GM12878 (cell line): ENCODE data around the gene COX6B1. TPM values are rescaled to one million over a fixed set of nuclear protein-coding genes. Genes with fewer than 3 reads are reported as not detected.

Experiments used
- E2F8 ChIP-seq: fragments of 450-650 bp; IDR thresholded peaks from 2 replicates; pipeline ENCODE4 v1.6.1; 2018; ENCODE audit warnings: mild to moderate bottlenecking, low read depth, moderate library complexity; ENCODE audit not compliant: partially characterized antibody
- RAD21 ChIP-seq: IDR thresholded peaks from 2 replicates; pipeline ENCODE4 v1.6.1; 2011; ENCODE audit warnings: mild to moderate bottlenecking, low read depth, low read length, moderate library complexity; ENCODE audit not compliant: insufficient read depth
- polyA plus RNA-seq, 11 experiments: library from polyadenylated mRNA; depleted of rRNA in 4 of 11; unstranded in 6 of 11; stranded (reverse) in 5 of 11; fragments of >200 nt; fragmentation: Nextera tagmentation in 4 of 11; fragmentation: Illumina TruSeq in 1 of 11; extraction: Ambion mirVana in 4 of 11; extraction: Trizol in 1 of 11; gene quantifications; 1 replicate in 1 of 11; 2 replicates in 10 of 11; pipeline versions ENCODE4 v1.2.1 to v1.2.3, GENCODE V29; 2011 to 2016; ENCODE audit warnings: inconsistent platforms in 2 of 11, missing spikeins in 2 of 11, low read depth in 1 of 11
- total RNA-seq, 4 experiments: library from RNA; depleted of rRNA in 3 of 4; stranded (reverse); fragments of >200 nt in 3 of 4; fragmentation: Illumina TruSeq in 1 of 4; extraction: Trizol in 1 of 4; gene quantifications; 2 replicates each; pipeline versions ENCODE4 v1.2.1 to v1.2.3, GENCODE V29; 2013 to 2021
- TF ChIP-seq, protein P1 (sequence below): fragments of 450-650 bp; IDR thresholded peaks from 2 replicates; pipeline ENCODE4 v1.6.1; 2017; ENCODE audit warnings: antibody characterized with exemption, mild to moderate bottlenecking, moderate library complexity
- TF ChIP-seq, protein P2 (sequence below): IDR thresholded peaks from 2 replicates; pipeline ENCODE4 v1.6.1; 2011; ENCODE audit warnings: borderline replicate concordance, low read depth, mild to moderate bottlenecking, moderate library complexity, mixed read lengths, low read length; ENCODE audit not compliant: insufficient read depth; ENCODE audit errors: extremely low read length
- TF ChIP-seq, protein P3 (sequence below): IDR thresholded peaks from 2 replicates; pipeline ENCODE4 v1.6.1; 2011; ENCODE audit warnings: low read depth, low read length, improper control_type of control experiment, borderline replicate concordance

Gene COX6B1
- total and polyA plus RNA-seq, 10 of the 15 experiments (the other 5 are each of a cell fraction or from before 2014, with no cell fraction given): 500 to 1,700 (median 862) TPM

- TF ChIP-seq, protein P1, sequence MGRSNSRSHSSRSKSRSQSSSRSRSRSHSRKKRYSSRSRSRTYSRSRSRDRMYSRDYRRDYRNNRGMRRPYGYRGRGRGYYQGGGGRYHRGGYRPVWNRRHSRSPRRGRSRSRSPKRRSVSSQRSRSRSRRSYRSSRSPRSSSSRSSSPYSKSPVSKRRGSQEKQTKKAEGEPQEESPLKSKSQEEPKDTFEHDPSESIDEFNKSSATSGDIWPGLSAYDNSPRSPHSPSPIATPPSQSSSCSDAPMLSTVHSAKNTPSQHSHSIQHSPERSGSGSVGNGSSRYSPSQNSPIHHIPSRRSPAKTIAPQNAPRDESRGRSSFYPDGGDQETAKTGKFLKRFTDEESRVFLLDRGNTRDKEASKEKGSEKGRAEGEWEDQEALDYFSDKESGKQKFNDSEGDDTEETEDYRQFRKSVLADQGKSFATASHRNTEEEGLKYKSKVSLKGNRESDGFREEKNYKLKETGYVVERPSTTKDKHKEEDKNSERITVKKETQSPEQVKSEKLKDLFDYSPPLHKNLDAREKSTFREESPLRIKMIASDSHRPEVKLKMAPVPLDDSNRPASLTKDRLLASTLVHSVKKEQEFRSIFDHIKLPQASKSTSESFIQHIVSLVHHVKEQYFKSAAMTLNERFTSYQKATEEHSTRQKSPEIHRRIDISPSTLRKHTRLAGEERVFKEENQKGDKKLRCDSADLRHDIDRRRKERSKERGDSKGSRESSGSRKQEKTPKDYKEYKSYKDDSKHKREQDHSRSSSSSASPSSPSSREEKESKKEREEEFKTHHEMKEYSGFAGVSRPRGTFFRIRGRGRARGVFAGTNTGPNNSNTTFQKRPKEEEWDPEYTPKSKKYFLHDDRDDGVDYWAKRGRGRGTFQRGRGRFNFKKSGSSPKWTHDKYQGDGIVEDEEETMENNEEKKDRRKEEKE: no peak
- no peak for TF ChIP-seq RAD21
- TF ChIP-seq E2F8: no peak
- TF ChIP-seq, protein P2, sequence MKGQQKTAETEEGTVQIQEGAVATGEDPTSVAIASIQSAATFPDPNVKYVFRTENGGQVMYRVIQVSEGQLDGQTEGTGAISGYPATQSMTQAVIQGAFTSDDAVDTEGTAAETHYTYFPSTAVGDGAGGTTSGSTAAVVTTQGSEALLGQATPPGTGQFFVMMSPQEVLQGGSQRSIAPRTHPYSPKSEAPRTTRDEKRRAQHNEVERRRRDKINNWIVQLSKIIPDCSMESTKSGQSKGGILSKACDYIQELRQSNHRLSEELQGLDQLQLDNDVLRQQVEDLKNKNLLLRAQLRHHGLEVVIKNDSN: no peak
- TF ChIP-seq, protein P3, sequence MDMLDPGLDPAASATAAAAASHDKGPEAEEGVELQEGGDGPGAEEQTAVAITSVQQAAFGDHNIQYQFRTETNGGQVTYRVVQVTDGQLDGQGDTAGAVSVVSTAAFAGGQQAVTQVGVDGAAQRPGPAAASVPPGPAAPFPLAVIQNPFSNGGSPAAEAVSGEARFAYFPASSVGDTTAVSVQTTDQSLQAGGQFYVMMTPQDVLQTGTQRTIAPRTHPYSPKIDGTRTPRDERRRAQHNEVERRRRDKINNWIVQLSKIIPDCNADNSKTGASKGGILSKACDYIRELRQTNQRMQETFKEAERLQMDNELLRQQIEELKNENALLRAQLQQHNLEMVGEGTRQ: no peak
- TF ChIP-seq, all 136 proteins: peak for 0
Observed at GRCh38 chr19:35618857-35619256, 29.3 kb upstream of the COX6B1 start (continued).
